ENCODE measurements around the gene NPNT.

NPNT gene

DNA sequence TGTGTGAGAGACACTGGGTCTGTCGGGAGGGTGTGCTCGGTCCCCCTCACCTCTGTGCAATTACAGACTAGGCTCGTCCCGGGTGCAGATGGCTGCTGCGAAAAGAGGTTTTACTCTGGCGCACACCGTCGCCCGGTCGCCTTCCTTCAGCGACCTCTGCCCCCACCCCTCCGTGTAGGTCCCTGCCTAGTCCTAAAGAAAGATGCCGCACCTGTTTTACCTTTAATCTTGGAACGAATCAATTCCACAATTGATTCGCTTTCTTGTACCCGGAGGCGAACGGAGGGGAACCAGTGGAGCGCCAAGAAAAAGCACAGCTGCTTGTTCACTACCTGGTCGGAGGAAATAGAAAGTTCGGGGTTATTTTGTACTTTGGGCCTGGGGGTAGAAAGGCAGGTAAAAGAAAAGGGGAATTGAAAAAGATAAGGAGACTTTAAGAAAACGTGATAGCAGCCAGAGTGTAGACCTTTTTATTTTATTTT is 1.2 kb downstream of the NPNT start:
- in situ Hi-C loops (cut with MboI; ENCODE audit: low sequenced_read_pairs), result no loop called here
- H3K36me3 ChIP-seq (replicated peaks), result no peaks in the 10 kb centered on the region
- peaks cover 20% of the 10 kb centered on the region; the same call in 1 of the 2 replicates for H3K27me3 ChIP-seq (ENCODE audit: low read depth)
- DNase-seq (ENCODE audit: low spot score in 2 of 2), result no peak
- peak overlapping the region; percentile 41 for H3K4me3 ChIP-seq
- H3K4me1 ChIP-seq, result no peaks in the 10 kb centered on the region
- H3K9me3 ChIP-seq, result no peaks in the 10 kb centered on the region

DNA sequence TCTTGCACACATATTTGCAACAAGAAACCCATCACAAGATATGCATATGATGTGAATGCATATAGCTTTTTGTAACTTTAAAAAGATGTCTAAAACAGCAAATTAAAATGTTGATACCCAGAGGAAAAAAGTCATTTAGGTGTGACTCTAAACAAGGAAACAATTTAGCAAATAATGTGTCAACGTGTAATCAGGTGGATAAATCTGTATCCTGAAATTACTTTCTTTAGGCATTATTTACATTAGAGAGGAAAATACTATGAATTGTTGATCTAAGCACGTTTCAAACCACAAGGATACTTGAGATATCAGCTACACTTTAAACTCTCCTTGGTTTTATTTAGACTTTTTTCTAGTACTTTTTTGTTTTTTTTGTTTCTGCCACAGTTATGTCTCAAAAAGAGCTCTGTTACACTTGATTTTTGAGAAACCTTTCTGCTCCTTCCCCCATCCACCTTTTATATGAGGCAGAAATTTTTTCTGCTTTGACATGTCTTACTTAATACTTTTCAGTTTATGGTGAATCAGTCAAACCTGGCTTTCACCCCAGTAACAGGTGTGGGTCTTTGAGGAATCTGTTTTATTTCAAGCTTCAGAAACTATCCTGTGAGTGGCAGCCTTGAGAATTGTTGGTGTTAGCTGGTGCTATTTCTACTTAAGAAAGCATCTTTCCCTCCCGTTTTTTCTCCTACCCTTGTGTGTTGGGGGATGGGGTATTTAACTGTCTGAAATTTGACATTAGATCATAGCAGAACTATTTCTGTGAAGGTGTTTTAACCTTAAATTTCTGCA is 1.9 kb downstream of the NPNT start:
- peak overlapping the region; percentile 41; the same call in 1 of the 2 replicates for H3K4me3 ChIP-seq
- in situ Hi-C loops (cut with MboI; ENCODE audit: low sequenced_read_pairs), result no loop called here
- no peak for DNase-seq (ENCODE audit: low spot score in 2 of 2)
- peaks cover 14% of the 10 kb centered on the region; the same call in 1 of the 2 replicates for H3K27me3 ChIP-seq (ENCODE audit: low read depth)
- no peaks in the 10 kb centered on the region for H3K4me1 ChIP-seq
- no peaks in the 10 kb centered on the region for H3K9me3 ChIP-seq
- H3K36me3 ChIP-seq (replicated peaks), result no peaks in the 10 kb centered on the region

DNA sequence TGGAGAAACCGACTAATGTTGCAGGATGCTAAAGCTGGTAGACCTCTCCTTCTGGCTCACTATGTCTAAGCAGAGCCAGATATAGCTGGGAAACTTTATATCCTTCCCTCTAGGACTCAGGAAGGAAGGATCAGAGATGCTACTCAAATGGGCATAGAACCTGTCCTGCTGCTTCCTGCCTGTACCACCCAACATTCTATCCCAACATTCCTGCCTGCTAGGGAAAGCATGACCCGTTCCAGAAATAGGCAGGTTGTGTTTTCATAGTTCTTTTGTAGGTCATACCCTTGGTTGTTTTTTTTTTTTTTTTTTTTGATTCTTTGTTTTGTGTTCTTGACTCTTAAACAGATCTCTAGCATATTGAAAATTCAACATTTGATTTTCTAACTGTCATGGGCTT is 5.3 kb downstream of the NPNT start:
- DNase-seq (ENCODE audit: low spot score in 2 of 2), result no peak
- in situ Hi-C loops (cut with MboI; ENCODE audit: low sequenced_read_pairs), result no loop called here
- Histone ChIP-seq H3K4me1 (no peaks in the 10 kb centered on the region), H3K36me3 (replicated peaks) (no peaks in the 10 kb centered on the region), H3K4me3 (no peak overlapping the region), H3K27me3 (ENCODE audit: low read depth) (peaks cover 7% of the 10 kb centered on the region; the same call in 1 of the 2 replicates), H3K9me3 (no peaks in the 10 kb centered on the region)

DNA sequence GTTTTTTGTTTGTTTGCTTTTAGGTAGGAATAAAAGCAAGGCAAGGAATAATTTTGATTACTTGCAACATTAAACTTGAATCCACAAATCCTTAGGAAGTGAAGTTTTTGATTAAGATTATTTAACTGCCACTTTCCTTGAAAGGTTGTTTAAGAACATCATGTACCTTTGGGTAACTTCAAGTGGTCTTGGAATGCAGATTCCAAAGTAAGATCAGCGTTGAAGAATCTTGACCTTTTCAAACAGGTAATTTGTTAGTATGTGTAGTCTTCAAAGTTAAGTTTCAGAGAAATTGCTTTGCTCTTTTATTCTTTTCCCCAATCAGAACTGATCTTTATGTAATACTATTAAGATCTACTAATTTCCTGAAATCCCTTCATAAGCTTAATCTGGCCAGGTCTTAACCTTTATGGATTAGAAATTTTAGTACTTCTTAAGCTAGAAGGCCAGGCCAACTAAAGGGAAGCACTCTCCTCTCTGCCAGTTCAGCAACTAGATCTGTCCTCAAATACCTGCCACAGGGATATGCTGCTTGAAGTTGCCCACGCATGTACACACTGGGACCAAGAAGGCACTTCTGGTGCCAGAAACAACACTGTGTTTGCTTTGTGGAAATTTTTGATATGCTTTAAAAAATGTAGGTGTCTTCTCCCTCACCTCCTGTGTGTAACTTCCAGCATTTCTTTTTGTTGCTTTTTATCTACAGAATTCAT is 7.4 kb downstream of the NPNT start:
- Histone ChIP-seq H3K4me1 (no peaks in the 10 kb centered on the region), H3K27me3 (ENCODE audit: low read depth) (no peaks in the 10 kb centered on the region), H3K36me3 (replicated peaks) (no peaks in the 10 kb centered on the region), H3K4me3 (no peak overlapping the region), H3K9me3 (no peaks in the 10 kb centered on the region)
- DNase-seq (ENCODE audit: low spot score in 2 of 2), result no peak
- in situ Hi-C loops (cut with MboI; ENCODE audit: low sequenced_read_pairs), result no loop called here

DNA sequence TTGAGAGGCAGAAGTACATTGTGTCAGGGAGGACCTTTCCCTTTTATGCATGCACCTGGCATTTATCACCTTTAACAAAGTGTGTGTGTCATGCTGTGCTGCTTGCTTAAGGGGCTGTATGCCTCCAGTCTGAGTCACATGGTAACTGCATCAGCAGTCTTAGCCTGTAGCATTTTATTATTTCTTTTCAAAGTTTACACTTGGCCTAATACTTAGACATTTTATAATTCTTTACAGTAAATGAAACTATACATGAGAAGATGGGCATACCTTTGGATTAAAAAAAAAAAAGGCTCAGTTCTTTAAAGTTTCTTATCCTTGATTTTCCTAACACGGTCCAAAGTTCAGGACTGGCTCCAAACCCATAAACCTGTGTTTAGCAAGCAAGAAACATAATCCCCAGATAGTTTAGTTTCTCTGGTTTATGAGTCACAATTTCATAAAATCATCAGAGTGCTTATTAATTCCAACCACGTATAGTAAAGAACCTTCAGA is 14.6 kb downstream of the NPNT start:
- no peak for DNase-seq (ENCODE audit: low spot score in 2 of 2)

DNA sequence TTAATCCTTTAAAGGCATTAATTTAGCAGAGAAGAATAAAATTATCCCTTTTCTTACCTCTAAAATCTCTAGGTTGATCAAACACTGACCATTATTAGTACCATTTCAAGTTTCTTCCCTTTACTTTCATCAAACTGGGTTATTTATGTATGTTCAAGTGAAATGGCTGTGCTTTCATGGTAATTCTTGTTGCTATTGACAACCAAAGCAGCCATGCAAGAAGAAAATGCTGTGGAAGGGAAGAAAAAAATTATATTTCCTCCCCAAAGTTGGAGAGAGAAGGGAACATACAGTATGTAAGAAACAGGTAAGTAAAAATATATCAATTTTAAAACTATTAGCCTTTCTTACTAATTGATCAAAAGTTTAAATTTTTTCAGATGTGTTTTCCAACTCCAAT is 16.2 kb downstream of the NPNT start:
- no peaks in the 10 kb centered on the region for H3K4me1 ChIP-seq
- in situ Hi-C loops (cut with MboI; ENCODE audit: low sequenced_read_pairs), result no loop called here
- no peak for DNase-seq (ENCODE audit: low spot score in 2 of 2)
- no peaks in the 10 kb centered on the region for H3K27me3 ChIP-seq (ENCODE audit: low read depth)
- H3K9me3 ChIP-seq, result no peaks in the 10 kb centered on the region
- no peak overlapping the region for H3K4me3 ChIP-seq
- no peaks in the 10 kb centered on the region for H3K36me3 ChIP-seq (replicated peaks)

More for the DNA sequence above, 14.6 kb downstream of the NPNT start:
- no peaks in the 10 kb centered on the region for H3K4me1 ChIP-seq
- H3K36me3 ChIP-seq (replicated peaks), result no peaks in the 10 kb centered on the region
- H3K4me3 ChIP-seq, result no peak overlapping the region
- no peaks in the 10 kb centered on the region for H3K27me3 ChIP-seq (ENCODE audit: low read depth)
- H3K9me3 ChIP-seq, result no peaks in the 10 kb centered on the region
- in situ Hi-C loops (cut with MboI; ENCODE audit: low sequenced_read_pairs), result no loop called here

DNA sequence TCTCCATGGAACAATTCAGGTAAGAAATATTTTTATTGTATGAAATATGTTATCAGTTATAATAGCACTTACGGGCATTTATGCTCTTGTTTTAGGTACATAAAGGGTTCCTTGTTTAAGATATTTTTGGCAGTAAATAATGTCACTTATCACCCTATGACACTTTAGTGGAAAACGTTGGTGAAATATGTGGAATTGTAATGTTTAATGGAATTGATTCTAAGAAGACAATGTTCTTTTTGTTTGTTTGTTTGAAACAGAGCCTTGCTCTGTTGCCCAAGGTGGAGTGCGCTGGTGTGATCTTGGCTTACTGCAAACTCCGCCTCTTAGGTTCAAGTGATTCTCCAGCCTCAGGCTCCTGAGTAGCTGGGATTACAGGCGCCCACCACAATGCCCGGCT is 17.4 kb downstream of the NPNT start:
- no peak for DNase-seq (ENCODE audit: low spot score in 2 of 2)
- Histone ChIP-seq H3K4me1 (no peaks in the 10 kb centered on the region), H3K9me3 (no peaks in the 10 kb centered on the region), H3K36me3 (replicated peaks) (no peaks in the 10 kb centered on the region), H3K4me3 (no peak overlapping the region), H3K27me3 (ENCODE audit: low read depth) (no peaks in the 10 kb centered on the region)
- in situ Hi-C loops (cut with MboI; ENCODE audit: low sequenced_read_pairs), result no loop called here

DNA sequence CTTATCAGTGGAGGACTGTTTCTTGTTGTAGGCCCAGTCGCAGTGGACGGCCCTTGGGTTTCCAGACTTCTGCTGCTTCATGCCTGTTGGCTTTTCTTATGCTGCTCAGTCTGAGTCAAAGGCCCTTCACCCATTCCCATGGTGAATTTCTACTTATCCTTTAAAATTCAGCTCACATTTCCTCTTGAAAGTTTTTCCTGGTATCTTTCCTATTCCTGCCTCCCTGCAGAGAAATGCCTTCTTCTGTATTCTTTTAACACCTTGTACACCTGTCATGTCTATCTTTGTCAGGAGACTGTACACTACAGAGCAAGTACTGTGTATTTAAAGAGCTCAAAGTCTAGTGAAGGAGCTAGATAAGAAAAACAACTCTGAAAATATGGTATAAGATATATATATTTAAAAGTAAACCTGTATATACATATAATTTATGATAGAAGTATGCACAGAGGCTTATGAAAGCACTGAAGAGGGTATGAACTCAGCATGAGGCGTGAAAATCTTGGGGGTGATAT is 22.0 kb downstream of the NPNT start:
- Histone ChIP-seq H3K9me3 (no peaks in the 10 kb centered on the region), H3K27me3 (ENCODE audit: low read depth) (no peaks in the 10 kb centered on the region), H3K4me1 (peaks cover 16% of the 10 kb centered on the region), H3K36me3 (replicated peaks) (no peaks in the 10 kb centered on the region), H3K4me3 (no peak overlapping the region)
- in situ Hi-C loops (cut with MboI; ENCODE audit: low sequenced_read_pairs), result no loop called here
- no peak for DNase-seq (ENCODE audit: low spot score in 2 of 2)

DNA sequence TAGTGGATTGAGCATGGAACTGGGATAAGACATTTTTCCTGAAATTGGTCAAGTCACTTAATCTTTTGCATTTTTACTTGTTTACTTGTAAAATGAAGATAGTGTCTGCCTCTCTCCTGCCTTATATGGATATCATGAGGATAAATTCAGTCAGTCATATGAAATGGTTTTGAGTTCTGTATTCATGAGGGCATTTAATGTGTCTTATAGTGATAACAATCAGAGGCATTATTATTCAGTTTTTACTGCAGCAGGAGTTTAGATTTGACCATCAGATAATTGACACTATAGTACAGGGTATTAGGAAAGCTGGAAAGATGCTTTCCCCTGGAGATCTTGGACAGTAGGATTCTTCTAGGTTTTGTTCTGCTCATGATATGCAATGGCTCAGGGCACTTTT is 26.0 kb downstream of the NPNT start:
- in situ Hi-C loops (cut with MboI; ENCODE audit: low sequenced_read_pairs), result no loop called here
- peaks cover 16% of the 10 kb centered on the region for H3K4me1 ChIP-seq
- H3K4me3 ChIP-seq, result no peak overlapping the region
- peak in 1 of 2 experiments; percentile 67 for DNase-seq (ENCODE audit: low spot score in 2 of 2)
- H3K9me3 ChIP-seq, result no peaks in the 10 kb centered on the region
- H3K27me3 ChIP-seq (ENCODE audit: low read depth), result no peaks in the 10 kb centered on the region
- no peaks in the 10 kb centered on the region for H3K36me3 ChIP-seq (replicated peaks)

DNA sequence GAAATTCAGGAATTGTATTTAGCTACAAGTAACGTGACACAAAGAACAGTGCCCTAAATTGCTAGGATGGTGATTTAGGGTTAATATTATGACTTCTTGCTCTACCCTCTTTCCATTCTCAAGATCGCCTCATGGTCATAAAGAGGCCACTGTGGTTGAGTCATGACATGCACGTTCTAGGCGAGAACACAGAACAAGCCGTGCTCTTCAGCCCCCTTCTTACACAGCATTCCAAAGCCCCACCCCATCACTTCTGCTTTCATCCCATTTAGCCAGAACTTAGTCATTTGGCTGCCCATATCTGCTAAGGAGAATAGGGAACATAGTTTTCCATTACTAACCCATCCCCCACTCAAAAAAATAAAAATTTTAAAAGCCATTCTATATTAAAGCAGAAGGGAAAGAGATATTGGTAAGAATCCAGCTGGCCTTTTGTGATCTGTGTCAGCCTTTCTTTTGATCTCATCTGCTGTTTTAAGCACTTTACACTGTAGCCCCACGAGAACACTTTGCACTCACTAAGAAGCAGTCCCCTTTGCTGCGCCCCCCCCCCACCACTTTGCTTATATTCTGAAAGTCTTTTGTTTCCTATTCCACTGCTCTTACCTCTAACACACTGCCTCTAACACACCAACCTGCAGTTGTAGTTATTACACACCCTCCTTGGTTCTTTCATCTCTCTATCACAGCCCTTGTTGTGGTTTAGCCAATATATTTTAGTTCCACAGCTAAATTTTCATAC is 28.4 kb downstream of the NPNT start:
- Histone ChIP-seq H3K36me3 (replicated peaks) (no peaks in the 10 kb centered on the region), H3K9me3 (no peaks in the 10 kb centered on the region), H3K4me1 (peaks cover 16% of the 10 kb centered on the region), H3K27me3 (ENCODE audit: low read depth) (no peaks in the 10 kb centered on the region), H3K4me3 (no peak overlapping the region)
- DNase-seq (ENCODE audit: low spot score in 2 of 2), result no peak
- in situ Hi-C loops (cut with MboI; ENCODE audit: low sequenced_read_pairs), result no loop called here

DNA sequence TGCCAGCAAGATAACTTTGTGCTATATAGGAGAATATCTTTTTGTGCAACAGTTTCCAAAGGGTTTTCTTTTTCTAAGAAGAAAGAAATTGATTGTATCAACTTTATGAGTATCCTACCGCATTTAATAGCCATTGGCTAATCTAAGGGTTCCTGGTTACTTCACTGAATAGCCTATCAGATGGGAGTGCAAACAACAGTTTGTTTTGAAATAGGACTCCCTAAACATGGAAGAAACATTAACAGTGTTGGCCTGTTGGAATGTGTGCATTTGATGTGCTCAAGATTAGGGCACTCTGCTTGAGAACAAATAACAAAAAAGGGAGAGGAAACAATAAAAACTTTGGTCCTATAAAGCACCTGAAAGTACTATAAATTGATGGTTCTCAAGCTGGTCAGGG is 29.1 kb downstream of the NPNT start:
- H3K4me1 ChIP-seq, result peaks cover 16% of the 10 kb centered on the region
- in situ Hi-C loops (cut with MboI; ENCODE audit: low sequenced_read_pairs), result no loop called here
- no peaks in the 10 kb centered on the region for H3K27me3 ChIP-seq (ENCODE audit: low read depth)
- DNase-seq (ENCODE audit: low spot score in 2 of 2), result no peak
- no peak overlapping the region for H3K4me3 ChIP-seq
- no peaks in the 10 kb centered on the region for H3K36me3 ChIP-seq (replicated peaks)
- no peaks in the 10 kb centered on the region for H3K9me3 ChIP-seq

DNA sequence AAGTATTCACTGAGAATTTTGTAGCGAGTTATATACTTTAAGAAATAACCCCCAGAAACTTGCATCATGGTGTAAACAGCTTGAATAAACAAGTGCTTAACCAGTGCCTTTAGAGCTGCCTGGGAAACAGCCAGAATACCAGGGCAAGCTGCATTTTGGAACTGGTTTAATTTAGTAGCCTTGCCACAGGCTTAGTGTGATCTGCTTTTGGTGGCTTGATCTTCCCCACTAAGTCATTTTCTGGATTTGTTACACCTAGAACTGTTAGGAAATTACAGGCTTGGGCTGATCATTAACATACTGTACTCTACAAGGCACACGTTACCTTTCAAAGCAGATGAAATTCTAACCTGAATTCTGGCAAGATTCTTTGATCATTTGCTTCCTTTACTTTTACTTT is 35.4 kb downstream of the NPNT start:
- Histone ChIP-seq H3K9me3 (no peaks in the 10 kb centered on the region), H3K27me3 (ENCODE audit: low read depth) (no peaks in the 10 kb centered on the region), H3K36me3 (replicated peaks) (no peaks in the 10 kb centered on the region), H3K4me1 (no peaks in the 10 kb centered on the region), H3K4me3 (no peak overlapping the region)
- DNase-seq (ENCODE audit: low spot score in 2 of 2), result no peak
- in situ Hi-C loops (cut with MboI; ENCODE audit: low sequenced_read_pairs), result no loop called here

DNA sequence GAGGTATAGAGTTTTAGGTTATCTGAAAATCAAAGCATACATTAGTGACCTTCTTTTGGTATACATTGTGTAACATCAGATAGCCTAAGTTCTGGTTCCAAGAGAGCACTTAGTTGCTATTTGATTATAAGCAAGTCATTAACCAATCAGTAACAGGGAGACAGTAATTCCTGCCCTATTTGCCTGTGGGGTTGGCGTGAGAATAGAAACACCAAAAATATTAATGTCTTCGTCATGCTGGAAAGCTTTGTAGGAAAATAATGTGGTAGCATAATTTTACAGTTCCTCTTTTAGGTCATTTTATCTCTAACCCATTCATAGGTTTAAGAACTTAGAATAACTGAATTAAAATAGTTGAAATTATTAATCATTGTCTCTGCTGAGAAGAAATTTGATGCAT is 37.8 kb downstream of the NPNT start:
- no peak overlapping the region for H3K4me3 ChIP-seq
- no peaks in the 10 kb centered on the region for H3K27me3 ChIP-seq (ENCODE audit: low read depth)
- in situ Hi-C loops (cut with MboI; ENCODE audit: low sequenced_read_pairs), result no loop called here
- H3K4me1 ChIP-seq, result no peaks in the 10 kb centered on the region
- DNase-seq (ENCODE audit: low spot score in 2 of 2), result no peak
- no peaks in the 10 kb centered on the region for H3K36me3 ChIP-seq (replicated peaks)
- H3K9me3 ChIP-seq, result no peaks in the 10 kb centered on the region
